ENCODE measurements around the gene RAB23.

RAB23 gene

DNA sequence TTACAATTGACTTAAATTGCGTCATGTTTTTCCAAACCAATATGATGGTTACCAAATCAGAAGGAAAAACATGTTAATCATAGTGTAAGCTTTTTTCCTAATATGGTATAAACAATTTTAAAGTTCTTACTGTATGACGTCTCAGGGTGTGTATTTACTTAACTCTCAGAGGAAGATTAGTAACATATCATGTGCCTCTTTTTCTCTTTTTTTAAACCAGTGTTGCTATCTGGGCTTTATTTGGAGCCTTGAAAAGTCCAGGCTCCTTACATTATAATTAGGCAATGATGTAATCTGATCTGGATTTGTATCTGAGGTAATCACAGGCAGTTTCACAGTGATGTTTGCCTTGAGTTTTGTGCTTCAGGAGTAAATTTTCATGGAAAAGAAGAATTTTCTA, 20.4 kb upstream of the RAB23 start:
- no peak for DNase-seq (ENCODE audit: low spot score)

DNA sequence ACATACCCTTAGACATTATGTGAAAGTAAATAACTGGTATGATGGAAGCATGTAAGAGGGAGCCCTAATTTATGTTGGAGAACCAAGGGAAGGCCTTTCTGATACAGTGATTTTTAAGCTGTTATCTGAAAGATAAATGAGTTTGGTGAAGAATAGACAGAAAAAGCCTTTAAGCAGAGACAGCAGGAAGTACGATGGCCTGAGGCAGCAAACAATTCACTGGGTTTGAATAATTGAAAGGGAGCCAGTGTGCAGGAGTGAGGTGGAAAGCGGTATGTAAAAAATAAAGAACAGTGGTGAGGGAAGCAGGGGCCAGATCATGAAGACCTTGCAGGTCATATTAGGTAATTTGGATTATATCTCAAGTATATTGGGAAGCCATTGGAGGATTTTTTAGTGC, 4.1 kb upstream of the RAB23 start:
- no peak for DNase-seq (ENCODE audit: low spot score)

DNA sequence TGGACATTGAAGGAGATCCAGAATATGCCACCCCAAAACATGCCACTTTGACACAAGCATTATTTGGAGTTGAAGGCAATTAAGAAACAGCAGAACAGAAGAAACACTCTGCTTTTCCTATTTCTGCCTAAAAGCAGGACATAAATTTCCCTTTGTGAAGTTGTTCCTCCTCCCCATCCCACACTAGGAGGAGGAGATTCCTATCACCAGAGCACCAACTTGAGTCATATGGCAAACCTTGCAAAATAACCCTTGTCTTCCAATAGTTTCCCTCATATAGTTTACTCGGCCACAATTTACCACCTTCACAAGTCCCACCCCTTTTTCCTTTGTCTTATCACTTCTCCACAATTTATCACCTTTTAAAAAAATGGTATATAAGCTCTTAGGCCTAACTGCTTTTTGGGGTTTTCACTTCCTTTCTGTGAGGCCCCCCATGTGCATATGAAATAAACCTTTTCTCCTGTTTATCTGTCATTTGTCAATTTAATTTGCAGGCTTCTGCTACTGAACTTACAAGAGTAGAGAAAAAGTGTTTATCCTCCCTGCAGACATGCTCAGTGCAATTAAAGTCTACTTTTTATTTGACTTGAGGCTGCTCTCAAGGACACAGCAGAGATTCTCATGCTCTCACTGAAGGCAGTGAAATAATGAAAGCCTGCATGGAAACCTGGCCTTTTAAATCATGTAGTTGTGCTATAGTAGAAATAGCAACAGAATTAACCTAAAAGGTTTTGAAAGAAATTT, 2.8 kb upstream of the RAB23 start:
- no peak for DNase-seq (ENCODE audit: low spot score)

DNA sequence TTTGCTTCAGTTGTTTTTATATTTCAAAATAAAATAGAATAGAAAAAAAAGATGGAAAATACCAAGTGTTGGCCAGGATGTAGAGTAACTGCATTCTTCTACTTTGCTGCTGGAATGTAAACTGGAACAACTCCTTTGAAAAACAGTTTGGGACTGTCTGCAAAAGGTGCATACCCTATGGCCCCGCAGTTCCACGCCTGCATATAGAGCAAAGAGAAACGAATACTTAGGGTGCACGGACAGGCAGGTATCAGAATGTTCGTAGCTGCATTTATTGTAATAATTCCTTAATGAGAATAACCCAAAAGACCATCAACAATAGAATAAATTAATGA, 603 bp upstream of the RAB23 start:
- DNase-seq (ENCODE audit: low spot score) = peak; percentile 16

DNA sequence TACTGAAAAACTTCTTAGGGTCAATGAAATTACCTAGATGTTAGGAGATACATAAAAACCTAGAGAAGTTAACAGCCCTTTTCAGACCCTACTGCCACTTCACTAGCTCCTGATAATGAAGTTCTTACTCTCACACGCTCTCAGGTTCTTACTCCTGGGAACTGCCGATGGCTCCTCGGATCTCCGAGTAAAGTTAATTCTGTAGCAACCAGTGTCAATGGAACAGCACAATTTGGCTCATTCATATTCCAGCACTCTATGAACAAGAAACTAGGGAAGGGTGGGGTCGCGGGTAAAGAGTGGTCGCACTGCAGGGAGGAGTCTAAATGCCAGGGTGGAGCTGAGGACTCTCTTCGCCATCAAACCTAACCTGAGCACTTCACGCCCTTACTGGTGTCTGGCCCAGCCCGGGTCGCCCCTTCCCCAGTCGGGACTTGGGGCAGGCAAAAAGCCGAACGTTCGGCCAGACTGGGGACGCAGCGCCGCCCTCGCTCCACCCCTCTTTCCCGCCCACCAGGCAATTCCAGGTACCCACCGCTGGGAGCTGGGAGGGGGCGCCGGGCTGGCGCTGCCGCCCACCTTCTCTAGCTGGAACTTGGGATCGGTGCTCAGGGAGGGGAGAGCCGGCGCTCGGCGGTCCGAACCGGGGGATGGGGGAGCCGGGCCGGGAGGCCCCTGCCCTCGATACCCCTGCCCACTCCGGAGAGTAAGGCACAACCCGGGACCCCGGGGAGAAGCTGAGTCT, 744 bp downstream of the RAB23 start:
- peak; percentile 26 for DNase-seq (ENCODE audit: low spot score)

DNA sequence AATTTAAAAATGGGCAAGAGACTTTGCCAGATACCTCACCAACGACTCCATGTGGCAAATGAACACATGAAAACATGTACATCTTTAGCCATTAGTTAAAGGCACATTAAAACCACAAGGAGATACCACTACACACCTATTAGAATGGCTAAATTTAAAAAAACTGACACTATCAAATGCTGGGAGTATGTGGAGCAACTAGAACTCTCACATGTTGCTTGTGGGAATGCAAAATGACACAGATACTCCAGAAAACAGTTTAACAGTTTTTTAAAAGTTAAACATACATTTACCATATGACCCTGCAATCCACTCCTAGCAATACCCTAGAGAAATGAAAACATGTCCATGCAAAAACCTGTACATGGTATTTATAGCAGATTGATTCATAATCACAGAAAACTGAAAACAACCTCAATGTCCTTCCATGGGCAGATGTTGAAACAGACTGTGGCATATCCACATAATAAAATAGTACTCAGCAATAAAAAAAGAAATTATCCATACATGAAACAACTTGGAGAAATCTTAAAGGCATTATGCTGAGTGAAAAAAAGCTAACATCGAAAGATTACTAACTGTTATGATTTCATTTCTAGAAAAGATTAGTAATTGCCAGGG, 1.9 kb downstream of the RAB23 start:
- no peak for DNase-seq (ENCODE audit: low spot score)

DNA sequence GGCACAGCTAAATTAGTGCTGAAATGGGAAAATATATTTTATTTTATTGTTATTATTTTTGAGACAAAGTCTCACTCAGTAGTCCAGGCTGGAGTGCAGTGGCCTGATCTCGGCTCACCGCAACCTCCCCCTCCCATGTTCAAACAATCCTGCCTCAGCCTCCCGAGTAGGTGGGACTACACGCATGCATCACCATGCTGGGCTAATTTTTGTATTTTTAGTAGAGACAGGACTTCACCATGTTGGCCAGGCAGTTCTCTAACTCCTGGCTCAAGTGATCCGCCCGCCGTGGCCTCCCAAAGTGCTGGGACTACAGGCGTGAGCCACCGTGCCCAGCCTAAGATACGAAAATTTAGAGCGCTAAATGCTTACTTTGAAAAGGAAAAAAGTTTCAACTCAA, 4.8 kb downstream of the RAB23 start:
- no peak for DNase-seq (ENCODE audit: low spot score)

DNA sequence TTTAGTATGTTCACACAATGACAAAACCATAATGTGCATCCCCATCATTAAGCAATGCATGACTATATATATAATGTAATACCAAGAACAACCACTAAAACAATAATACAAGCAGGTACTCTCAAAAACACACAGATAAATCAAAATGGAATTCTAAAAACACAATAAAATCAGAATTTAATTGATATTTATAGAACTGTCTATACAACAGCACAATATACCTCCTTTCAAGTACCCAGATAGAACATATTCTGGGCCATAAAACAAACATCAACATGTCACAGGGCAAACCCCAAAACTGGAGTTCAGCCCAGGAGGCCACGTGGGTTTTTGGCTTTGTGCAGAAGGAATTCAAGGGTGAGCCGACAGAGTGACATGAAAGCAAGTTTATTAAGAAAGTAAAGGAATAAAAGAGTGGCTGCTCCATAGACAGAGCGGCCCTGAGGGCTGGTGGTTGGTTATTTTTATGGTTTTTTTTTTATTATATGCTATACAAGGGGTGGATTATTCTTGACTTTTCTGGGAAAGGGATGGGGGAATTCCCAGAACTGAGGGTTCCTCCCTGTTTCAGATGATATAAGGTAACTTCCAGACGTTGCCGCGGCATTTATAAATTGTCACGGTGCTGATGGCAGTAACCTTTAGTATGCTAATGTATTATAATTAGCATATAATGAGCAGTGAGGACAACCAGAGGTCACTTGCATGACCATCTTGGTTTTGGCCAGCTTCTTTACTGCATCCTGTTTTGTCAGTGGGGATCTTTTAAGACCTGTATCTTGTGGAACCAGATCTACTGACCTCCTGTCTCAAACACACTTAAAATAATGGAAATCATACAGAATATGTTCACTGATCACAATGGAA, 5.6 kb downstream of the RAB23 start:
- peak; percentile 24 for DNase-seq (ENCODE audit: low spot score)

DNA sequence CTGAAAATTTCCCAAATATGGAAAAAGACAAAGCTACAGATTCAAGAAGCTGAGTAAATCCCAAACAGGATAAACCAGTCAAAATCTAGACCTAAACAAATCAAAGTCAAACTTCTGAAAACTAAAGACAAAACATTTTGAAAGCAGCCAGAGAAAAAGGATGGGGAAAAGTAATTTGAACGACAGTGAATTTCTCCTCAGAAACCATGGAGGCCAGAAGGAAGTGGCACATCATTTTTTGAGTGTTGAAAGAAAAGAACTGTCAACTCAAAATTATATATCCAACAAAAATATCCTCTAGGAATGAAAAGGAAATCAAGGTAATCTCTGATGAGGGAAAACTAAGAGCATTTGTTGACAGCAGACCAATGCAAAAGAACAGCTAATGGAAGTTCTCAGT, 6.8 kb downstream of the RAB23 start:
- no peak for DNase-seq (ENCODE audit: low spot score)

DNA sequence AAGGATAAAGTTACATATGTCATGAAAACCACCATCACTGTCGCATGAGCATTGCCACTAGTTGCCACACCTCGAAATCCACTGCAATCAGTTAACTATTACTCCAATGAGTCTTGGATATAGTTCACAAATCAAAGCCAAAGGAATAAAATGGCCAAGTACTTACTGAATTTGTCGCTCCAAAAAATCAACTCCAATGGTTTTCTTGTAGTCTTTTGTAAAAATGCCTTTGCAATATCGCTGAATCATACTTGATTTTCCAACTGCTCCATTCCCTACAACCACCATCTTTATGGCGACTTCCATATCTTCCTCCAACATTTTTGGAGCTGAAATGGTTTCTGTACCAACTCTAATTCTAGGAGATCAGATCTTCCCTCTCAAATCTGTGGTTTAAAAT, 12.0 kb downstream of the RAB23 start:
- no peak for DNase-seq (ENCODE audit: low spot score)

DNA sequence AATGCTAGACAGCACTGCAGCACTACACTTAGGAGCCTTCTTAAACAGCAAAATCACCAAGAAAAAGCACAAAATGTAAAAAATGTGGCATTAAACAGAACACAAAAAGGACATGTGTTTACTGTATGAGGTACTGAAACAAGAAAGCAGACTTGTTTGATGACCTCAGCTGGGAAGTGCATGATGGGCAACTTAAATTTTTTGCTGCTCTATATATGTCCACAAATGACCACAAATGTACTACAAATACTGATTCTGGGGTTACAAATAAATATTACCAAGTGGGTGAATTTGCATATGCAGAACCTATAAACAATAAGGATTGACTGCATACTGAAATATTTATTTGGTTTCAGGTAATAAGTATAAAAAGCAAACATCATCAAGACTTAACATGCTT, 13.1 kb downstream of the RAB23 start:
- DNase-seq (ENCODE audit: low spot score) = no peak

DNA sequence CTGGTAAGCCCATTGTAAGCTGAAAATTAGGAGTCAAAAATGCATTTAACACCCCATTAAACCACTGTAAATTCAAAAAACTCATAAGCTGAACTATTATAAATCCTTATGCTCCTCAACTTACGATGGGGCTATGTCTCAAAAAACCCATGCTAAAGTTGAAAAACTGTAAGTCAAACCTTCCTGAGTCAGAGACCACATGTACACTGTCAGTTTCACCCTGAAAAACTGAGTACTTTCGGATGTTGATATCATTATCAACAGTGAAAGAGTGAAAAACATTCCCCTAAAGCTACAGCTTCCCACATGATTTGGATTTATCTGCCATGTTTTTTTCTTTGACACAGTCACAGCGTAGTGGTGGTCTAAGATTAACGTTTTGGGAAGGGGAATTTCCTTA, 14.2 kb downstream of the RAB23 start:
- DNase-seq (ENCODE audit: low spot score) = no peak

DNA sequence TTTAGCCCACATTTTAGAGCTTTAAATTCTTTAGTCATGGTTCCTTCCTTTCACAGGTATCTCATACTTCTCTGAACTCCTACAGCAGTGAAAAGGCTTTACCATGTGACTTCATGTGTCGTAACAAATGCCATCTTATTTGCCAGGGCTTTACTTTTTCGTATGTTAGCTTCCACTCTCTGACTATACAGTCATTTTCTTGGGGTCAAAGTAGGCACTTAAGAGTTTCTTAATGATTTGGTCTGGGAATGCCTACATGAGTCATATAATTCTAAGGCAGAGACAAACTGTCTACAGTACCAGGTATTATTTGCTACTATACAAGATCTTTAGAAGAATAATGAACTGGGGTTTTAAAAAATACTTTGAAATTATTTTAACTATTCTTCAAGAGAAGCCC, 15.0 kb downstream of the RAB23 start:
- DNase-seq (ENCODE audit: low spot score) = no peak

DNA sequence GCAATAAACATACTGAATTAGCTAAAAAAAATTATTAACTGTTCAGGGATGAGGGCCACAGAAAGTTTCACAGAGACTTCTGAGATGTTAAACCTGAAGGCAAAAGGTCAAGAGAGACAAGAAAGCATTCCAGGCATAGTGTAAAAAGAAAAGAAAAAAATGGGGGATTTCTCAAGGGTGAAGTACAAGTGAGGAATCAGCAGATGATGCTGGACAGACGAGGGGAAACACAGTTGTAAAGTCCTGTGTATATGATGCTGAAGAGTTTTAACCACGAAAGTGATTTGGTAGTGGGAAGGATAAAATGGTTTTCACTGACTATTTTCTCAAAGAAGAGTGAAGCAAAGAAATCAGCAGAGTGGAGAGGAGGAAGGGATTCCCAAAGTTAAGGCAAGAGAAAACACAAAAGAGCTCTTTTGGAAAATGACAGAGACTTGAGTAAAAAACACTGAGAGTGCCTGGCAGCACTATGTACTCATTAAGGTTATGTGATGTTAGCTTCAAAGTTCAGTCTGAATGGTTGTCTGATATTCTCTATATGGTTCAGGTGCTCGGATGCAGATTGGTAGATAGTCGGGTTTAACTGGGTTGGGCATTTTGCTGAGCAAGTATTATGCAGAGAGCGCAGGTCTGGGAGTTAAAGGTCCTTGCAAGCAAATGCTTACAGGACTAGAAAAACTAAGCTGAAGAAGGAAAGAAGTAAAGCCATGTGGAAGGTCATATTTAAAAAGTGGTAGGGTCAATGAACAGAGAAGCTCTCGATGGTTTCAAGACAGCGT, 16.4 kb downstream of the RAB23 start:
- no peak for DNase-seq (ENCODE audit: low spot score)

DNA sequence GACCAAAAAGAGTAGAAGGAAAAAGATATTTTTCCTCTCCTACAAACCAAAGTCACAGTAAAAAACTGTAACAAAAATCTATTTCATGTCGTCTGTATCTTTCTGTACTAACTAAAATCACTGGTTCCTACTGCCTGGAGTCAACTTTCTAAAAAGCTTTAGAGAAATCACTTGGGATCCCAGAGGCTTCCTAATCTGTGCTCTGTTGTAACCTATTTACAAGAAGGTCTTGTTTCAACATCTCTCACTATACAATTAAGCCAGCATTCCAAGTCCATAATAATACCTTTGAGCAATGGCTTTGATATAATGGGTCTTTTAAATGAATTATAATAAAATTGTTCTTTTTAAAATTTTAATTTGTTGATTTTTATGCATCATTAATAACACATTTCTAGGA, 20.4 kb downstream of the RAB23 start:
- no peak for DNase-seq (ENCODE audit: low spot score)

DNA sequence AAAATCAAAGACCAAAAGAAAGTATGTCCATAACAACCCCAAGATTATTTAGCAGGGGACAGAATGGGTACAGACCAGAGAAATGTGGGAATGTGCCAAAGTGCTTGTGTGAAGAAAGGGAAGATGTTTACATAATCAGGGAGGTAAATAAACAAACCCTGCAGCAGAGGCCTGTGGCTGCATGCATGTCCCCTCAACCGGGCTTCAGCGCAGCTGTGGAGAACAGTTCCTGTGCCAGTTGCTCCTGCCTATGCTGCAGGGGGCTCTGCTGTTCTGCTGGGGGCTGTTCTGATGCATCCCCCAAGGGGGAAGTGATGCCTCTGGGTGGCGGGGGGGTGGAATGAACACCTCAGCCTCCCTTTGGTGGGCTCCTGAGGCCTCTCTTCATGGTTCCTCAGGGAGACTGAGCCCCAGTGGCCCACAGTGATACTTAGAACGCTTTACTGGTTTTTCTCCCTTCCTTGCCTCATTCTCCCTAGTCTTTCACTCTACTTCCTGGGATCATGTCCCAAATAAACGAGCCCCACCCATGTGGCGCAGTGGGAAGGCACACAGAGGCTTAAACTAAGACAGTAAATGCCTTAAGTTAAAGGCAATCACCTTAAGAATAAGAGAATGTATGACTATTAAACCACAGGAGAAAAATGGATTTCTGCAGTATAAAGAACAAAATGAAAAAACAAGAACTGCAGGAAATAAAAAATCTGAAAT, 23.0 kb downstream of the RAB23 start:
- no peak for DNase-seq (ENCODE audit: low spot score)

DNA sequence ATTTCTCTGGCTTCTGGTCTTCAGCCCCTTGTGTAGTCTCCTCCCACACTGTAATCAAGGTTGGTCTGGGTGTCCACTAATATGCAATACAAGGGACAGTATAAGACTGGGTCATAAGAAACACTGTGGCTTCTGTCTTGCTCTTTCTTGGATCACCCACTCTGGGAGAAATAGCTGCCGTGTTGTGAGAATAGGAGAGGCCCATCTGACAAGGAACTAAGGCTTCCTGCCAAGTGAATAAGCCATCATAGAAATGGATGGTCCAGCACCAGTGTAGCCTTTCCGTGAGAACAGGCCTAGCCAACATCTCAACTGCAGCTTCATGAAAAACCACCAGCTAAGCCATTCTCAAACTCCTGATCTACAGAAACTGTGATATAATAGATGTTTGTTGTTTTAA, 26.6 kb downstream of the RAB23 start:
- DNase-seq (ENCODE audit: low spot score) = no peak

DNA sequence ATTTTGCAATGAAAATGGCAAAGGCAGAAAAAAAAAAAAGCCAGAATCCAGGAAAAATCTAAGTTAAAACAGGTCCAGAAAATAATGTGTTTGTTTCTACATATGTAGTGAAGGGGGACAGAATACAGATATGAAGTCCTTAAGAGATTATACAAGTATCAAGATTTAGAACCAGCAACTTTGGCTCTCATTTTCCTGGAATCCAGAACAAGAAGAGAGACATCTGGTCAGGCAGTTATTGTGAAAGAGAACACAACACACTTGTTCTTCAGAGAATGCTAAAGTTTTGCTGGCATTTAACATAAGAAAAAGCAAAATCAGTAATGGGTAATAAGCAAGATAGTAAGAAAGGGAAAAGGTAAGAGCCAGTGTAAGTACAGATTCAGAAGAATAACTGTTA, 28.9 kb downstream of the RAB23 start:
- no peak for DNase-seq (ENCODE audit: low spot score)

DNA sequence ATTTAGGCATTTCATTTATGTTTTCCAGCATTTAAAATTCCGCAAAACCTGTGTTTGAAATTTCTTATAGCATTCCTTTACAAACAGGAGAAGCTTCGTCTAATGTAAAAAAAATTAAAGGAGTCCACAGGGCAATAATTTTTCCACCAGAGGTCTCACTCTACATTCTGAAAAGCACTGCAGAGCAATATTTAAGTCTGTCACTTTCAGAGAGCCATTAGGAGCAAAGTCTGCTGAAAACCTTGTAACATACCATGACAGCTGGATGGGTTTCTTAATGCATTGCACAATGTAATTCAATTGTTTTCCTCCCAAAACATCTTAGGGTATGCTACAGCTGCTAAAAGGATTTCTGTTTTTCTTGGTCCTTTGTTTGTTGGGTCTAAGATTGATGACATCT, 32.0 kb downstream of the RAB23 start:
- DNase-seq (ENCODE audit: low spot score) = no peak

DNA sequence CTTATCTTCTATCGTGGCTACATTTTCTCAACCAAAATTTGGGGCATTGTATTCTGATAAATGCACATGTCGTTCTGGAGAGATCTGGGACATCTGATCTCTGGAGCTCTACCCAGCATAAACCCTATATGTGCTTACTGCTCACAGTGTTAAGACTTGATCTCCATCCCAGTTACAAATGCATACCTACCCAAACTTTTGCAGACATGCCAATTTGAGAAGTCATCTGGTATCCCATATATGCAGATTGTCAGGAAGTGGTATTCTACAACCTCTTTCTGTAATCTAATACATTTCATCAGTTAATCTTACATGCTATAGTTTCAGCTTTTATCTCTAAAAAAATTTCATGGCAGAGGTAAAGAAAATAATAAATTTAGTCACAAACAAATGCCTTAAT, 38.8 kb downstream of the RAB23 start:
- no peak for DNase-seq (ENCODE audit: low spot score)

DNA sequence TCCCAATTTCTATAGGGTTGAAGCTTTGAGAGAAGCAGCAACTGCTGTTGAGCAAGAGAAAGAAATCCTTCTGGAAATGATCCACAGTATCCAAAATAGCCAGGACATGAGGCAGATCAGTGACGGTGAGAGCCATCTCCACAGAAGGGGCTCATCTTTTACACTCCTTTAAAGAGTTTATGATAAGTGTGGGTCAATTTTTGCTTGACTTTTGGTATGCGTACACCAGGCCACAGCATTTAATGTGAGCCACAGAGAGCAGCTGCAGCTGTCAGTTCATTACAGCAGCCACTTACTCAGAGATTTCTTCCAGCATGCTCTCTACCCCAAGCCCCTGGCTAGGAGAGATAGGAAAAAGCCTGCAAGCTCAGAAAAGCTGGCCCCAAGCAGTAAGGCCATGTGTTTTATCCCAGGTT, 40.1 kb downstream of the RAB23 start:
- no peak for DNase-seq (ENCODE audit: low spot score)
